Mucosa of gallbladder (tissue), 1 donor: ENCODE data around the gene DNAL4. TPM values are rescaled to one million over a fixed set of nuclear protein-coding genes. Genes with fewer than 3 reads are reported as not detected.
A peak's percentile ranks its signal among the peaks of the same experiment; 100 is the strongest.

Source experiments
- DNase-seq: peaks from one replicate; pipeline ENCODE4 v3.0.0-alpha.2; 2020; ENCODE audit warnings: low spot score
- total RNA-seq: library from RNA; stranded (reverse); gene quantifications from one replicate; pipeline ENCODE4 v1.2.1, GENCODE V29; 2021
- donor health status: DM: no; HTN: no; CAD: no.

DNAL4 gene
- total RNA-seq, 1 donor from 2014 or later: 30.0 TPM

DNA sequence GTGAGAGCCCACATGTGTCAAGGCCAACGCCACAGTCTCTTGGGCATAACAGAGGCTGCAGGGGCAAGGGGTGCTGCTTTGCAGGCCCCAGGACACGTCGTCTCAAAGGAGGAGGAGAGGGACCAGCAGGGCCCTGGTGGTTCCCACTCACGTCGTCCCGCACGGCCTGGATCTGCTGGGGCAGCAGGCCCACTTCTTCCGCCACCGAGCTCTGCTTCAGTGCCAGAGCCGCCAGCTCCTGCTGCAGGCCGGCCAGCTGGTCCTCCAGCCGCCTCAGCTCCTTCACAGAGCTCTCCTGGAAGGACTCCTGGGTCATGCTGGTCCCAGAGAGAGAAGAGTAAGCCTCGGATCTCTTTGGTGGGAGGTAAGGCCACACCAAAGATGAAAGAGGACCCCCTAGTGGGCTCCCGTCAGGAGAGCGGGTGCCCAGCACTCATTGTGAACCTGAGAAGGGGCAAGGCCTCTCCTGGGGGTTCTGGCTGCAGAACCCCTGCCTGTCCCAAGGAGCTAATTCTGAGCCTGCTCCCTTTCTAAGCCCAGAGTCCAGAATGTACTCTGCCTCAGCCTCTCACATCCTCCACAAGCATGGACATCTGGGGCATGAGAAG, 53.7 kb downstream of the DNAL4 start:
- DNase-seq: no peak

DNA sequence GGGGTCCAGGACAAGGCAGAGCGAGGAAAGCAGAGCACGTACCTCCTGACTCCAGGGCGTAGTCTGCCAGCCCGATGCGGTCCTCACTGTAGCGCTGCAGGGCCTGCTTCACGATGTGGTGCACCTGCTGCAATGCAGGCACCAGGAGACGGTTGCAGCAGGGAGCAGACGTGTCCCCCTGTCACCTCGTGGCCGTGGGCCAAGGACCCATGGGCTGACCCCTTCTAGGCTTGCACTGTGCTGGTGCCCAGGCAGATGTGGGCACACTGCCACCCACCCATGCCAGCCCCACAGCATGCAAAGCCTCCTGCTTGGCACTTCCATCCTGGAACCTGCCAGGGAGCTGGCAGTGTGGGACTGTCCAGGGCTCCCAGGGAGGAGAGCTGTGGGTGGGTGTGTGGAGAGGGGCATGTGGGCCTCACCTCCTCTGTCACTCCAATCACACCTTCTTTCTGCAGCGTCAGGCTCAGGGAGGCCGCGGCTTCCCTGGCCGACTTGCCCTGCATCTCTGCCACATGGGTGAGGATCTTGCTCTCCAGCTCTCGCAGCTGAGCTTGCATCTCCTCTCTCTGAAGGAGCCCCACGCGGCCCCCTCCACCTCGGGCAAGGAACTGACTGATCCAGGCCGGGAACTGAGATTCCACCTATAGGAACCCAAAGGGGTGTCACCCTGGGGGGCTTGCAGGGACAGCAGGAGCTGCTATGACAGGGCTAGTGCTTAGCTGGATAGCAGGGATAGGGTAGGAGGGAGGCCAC, 54.5 kb downstream of the DNAL4 start:
- DNase-seq: no peak

DNA sequence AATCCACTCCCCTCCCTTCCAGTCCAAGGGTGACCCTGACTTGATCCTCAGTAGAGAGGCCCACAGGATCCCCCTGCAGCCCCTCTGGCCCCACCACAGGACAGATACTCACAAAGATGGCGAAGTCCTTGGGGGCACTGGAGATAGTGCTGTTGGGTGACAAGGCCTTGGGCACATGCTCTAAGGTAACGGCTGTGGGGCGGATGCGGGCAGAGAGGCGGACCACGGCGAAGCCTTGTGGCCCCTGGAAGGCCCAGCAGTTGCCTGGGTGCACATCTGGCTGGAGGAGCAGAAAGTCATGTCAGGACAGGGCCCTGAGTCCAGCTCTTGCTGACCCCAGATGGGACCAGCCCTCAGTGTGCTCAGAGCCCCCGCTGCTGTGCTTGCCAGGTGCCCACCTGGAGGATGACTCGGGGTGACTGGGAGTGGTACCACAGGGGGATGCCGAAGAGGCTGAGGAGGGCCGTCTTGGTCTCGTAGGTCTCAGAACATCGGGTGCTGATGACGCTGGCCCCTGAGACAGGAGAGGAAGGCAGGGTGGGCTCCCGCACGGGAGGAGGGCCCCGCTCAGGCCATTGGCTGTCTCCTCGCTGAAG, 55.4 kb downstream of the DNAL4 start:
- DNase-seq: no peak

DNA sequence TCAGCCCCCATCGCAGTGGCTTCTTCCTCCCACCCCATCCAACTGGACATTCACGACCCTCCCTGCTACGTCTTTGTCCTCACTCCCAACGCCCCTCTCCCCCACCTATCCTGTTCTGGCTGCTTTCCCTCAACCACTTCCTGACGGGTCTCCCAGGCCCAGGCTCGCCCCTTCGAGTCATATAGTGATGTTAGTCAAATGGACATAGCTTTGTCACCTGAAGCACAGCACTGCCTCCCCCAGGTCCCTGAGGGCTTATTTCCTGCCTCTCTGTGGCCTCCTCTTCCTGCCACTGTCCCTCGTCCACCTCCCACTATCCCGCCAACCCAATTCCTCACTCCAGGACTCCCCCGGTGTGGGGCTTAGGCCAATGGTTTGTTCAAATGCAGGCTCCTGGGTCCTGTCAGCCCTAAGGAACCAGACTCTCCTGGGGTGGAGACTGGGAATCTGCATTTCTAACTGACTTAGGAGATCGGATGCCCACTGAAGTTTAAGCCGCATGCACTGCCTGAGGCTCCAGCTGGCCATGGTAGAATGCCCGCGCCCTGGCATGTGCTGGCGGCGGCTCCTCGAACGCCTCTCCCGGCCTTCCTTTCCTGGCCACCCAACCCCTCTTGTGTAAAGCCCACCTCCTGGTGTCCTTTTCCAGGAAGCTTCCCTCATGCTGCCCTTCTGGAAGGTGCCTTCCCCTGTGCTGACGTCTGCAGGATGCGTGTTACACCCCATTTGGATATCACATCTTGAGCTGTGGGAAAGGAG, 56.5 kb downstream of the DNAL4 start:
- DNase-seq: no peak

DNA sequence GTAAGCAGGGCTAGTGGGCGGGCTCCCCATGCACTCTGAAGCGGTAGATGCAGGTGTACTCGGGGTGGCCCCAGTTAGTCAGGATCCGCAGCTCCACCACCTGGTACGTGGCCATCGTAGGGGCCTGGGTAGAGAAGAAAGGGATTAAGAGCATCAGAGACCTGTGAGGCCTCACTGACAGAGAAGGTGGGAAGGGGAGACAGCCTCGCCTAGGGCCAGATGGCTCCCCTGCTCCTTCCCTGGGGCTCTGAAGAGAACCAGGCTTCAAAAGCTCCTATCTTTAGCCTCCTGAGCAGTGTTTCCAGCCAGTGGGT, 57.7 kb downstream of the DNAL4 start:
- DNase-seq: no peak

DNA sequence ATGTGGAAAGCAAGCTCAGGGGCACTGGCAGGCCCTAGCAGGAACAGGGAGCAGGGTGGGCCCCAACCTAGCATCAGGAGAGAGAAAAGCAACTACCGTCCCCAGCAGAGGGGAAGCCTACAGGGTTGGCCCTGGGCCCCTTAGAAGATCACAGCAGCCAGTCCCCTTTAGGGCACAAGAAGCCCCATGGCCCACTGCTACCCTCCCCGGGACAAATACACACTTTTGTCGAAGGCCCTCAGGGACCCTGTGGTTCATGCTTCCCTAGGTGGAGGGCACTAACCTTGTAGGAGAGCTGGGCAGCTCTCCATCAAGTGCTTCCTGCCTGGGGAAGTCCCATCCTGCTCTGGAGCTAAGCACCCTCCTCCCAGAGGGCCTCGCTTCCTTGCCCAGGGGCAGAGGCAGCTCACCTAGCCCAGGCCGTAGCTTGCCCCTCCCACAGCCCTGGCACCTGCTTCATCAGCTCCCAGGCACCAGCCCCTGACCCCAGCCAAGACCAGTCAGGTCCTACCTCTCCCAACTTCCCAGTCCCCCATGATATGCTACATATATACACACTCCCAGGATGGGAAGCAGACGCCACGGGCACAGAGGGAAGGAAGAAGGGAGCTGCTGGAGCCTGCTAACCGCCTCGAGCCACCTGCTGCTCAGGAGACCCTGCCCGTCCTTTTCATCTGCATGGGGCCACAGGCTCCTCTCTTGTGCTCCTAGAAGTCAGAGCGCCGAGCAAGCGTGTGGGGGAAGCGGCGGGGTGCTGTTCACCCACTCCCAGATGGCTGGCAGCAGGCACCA, 58.3 kb downstream of the DNAL4 start:
- DNase-seq: no peak

DNA sequence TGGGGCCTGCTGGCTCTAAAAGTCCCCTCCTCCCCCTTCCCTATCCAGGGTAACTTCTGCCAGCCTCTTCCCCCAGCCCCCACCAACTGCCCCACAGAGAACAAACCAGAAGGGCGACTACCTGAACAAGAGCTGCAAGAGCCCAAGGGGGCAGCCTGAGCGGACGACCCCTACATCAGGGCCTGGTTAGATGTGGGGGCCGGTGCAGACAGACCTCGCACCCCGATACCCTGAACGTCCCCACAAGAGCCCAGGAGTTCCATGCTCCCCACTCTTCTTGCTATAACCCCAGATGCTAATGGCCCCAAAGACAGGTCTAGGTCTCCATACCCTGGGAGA, 58.8 kb downstream of the DNAL4 start:
- DNase-seq: no peak

DNA sequence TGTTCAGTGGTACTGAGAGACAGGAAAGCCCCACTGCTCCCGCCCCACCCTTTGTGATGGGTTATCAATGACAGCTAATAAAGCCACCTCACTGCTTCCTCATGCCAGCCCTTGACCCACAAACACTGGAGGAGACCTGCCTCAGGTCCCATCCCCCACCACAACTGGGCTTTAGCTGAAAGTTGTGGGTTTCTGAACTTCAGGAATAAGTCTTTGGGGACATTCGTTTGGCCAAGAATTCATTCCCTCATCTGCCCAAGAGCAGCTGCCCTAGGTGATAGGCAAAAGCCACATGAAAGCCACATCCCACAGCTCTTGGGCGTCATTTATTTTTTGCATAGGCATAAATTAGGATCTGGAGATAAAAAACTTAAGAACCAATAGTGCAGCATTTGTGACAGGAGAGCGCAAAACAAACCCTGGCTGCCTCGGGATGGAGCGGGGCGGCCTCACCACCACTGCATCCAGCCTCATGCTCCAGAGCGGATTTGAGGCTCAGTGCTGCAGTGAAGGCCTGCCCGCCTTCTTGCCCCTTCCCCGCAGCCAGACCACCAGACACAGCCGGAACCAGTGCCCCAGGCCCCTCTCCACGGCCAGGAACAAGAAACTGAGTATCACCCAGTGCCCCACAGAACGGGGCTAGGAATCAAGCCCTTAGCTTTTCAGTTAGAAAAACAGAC, 59.4 kb downstream of the DNAL4 start:
- no peak for DNase-seq

DNA sequence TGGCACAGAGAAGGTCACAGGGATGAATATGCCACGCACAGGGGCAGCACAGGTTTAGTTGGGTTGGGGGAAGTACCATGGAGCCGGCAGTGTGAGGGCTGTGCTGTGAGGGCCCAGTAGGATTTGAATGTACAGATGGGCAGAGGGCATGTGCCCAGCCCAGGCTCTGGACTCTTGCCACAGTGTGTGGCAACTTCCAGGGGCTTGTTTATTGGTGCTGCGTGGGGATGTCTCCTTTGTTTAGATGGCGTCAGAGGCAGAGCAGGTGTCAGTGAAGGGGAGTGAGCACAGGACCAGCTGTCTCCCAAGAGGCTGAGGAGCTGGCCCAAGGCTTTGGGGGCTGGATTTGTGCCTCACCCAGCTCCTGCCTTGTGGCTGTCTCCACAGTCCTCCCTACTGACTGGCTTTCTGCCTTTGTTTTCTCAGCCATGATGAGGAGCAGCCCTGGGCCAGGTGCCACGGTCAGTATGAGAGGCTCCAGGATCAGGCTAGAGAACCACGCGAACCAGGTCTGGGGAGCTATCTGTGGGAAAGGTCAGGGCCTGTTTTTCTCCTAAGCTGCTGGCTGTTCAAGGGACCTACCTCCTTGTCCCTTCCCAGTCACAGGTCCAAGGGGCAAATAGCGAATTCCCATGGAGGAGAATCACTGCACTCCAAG, 60.1 kb downstream of the DNAL4 start:
- peak; percentile 72 for DNase-seq

DNA sequence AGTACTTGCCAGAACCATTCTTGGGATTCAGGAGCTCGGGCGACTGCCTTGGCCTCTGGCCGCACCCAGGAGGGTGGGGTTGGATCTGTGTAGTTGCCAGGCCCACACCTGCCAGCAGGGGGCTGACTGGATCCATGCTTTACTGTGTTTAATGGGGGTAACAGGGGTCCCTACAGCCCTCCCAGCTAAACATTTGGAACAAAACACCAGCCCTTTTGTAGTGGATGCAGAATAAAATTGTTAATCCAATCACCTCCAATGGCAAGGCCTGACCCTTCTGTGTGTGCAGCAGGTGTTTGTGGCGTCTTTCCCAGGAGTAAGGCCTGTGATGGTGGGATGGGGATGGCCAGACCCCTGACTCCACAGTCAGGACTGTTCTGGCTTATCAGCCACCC, 60.6 kb downstream of the DNAL4 start:
- peak; percentile 54 for DNase-seq

DNA sequence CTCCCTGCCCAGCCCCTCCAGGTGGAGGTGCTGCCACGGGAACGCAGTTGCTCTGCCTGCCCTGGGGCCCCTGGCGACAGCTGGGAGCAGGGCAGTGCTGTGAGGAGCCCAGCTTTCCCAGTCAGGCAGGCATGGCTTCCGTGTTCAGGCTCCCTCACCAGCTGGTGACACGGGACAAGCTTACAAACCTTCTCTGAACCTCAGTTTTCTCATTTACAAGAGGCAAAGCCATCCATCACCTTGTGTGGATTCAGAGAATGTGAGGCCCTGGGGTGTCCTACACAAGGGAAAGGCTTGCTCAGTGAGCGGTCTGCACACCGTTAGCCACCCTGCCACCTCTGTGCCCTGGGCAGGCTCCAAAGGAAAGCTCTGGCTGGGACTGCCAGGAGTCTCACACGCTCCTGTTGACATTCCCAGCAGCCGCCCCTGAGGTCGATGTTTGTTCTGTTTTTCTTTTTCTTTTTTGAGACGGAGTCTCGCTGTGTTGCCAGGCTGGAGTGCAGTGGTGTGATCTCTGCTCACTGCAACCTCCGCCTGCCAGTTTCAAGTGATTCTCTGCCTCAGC, 61.6 kb downstream of the DNAL4 start:
- peak; percentile 42 for DNase-seq

DNA sequence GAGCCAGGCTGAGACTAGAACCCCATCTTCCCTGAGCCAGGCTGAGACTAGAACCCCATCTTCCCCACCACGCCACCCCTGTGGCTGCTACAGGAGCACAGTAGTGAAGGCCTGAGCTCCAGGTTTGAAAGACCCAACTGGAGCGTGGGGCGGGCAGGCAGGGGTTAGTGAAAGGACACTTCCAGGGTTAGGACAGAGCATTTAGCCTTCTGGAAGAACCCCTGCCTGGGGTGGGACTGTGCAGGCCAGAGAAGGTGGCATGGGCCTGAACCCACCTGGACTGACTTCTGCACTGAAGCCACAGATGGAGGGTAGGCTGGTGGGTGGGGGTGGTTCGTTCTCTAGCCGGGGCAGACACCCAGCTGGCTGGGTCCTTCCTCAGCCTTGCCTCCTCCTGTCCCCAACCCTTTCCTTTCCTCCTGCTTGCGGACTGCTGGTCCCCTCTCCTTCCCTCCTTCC, 62.2 kb downstream of the DNAL4 start:
- no peak for DNase-seq

DNA sequence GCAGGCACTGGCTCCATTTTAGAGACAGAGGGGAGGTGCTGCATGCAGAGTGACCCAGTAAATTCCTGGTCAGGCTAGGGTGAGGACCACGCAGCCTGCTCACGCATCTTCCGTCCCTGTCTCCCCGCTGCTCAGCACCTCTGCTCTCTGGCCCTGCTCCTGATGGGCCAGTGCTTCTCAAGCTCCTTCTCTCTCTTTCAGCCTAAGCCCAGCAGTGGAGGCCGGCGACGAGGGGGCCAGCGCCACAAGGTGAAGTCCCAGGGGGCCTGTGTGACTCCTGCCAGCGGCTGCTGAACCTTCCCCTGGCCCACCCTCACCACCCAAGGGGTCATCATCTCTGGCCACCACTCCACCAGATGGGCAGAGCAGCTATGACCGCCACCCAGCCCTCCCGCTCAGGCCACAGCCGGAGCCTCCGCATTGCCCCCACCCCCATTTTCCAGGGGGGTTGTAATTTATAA, 63.5 kb downstream of the DNAL4 start:
- no peak for DNase-seq

DNA sequence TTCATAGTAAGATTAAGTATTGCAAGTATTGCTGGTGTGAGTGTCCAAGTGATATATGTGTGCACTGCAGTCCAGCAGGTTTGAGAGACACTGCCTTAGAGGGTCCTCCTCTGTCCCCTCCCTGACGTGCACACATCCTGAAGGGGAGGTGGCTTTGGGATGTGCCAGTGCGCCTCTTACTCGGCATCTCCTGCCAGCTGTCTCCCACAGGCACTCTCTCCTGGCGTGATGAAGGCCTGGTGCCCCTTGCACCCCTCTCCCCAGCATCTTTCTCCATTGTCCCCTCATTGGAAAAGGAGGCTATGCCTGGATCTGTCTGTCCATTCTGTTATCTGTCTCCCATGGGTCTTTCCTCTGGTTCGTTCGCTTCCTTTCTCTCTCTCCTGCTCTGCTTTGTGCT, 64.0 kb downstream of the DNAL4 start:
- no peak for DNase-seq

DNA sequence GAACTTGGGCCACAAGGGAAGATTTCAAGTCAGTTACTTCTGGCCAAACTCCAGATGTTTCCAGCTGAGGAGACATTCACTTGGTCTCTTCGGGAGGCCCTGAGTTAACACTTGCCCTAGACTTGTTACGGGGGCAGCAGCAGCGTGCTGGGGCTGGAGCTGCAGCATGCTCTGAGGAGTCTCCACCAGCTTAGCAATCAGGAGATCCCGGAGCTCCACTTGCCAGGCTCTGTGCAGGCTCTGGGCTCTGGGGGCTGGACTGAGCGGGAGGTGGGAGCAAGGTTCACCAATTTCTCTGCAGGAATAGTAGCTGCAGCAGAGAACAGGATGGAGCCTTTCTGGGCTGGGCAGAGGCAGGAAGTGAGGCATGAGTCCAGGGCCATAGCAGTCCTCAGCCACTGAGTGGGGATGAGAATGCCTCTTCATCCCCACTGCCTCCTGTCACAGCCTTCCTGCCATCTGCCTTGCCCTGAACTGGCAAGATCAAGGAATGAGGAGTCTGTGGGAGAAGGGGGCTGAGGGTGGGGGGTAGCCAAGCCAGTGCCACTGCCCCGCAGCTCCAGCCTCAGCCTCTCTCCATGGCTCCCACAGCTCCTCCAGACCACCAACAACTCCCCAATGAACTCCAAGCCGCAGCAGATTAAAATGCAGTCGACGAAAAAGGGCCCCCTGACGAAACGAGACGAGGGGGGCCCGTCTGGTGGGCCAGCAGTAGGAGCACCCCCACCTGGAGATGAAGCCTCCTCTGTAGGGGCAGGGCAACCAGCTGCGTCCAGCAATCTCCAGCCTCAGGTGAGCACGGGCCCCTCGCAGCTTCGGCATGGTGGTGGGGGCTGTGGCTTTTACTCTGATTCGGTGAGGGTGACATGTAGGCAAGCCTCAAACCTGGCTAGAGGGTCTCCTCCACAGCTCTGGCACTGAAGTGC, 64.8 kb downstream of the DNAL4 start:
- DNase-seq: no peak
